Sigmoid colon (tissue), 4 donors: ENCODE data around the gene TAF6.

Experiments
- EP300 ChIP-seq, 4 donors: sonication (generic); formaldehyde crosslinking; IDR thresholded peaks; one replicate each; pipeline ENCODE4 v1.6.1; 2017; ENCODE audit warnings: antibody characterized with exemption in 4 of 4
- POLR2A ChIP-seq, 2 donors: fragments of 450-650 bp; IDR thresholded peaks; one replicate each; pipeline ENCODE4 v1.6.1; 2016; ENCODE audit warnings: antibody characterized with exemption in 2 of 2, mild to moderate bottlenecking in 2 of 2, moderate library complexity in 2 of 2
- POLR2AphosphoS5 ChIP-seq, 4 donors: sonication (generic); formaldehyde crosslinking; IDR thresholded peaks; one replicate each; pipeline ENCODE4 v1.6.1; 2017; ENCODE audit warnings: antibody characterized with exemption in 4 of 4
- TF ChIP-seq, protein P1 (sequence below), 4 experiments: fragments of 450-650 bp in 3 of 4; fragments of 200-600 bp in 1 of 4; IDR thresholded peaks; one replicate each; pipeline ENCODE4 v1.5.1; 2016 to 2019; ENCODE audit warnings: antibody characterized with exemption in 4 of 4, mild to moderate bottlenecking in 3 of 4, moderate library complexity in 2 of 4

DNA sequence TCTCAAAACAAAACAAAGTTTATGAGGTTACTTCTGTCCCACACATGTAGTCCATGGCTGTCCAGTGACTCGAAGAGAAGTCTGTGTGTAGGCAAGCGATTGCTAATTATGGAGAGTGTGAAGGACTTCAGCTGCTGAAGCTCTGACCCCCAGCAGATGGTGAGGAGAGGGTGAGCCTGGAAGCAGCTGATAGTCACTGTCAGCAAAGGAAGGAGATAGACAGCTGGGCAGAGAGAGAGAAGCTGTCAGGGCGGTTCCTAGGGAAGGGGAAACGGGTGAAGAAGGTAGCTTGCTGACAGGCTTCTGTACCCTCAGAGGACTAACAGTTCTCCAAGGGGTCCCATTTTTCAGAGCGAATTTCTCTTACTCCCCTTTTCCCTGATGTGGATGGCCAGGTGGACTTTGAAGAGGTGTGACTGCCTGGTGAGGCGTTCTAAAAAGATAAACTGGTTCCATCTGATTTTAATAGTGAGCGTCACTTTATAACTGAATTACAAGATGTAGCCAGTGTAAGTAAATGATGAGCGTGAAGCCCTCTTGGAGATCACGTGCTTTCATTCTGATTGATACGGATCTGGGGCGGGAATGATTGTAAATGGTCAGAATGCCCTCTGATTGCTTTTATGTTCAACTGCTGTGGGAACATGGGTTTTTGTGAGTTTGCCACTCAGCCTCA is 57.5 kb downstream of the TAF6 start:
- TF ChIP-seq, protein P1, sequence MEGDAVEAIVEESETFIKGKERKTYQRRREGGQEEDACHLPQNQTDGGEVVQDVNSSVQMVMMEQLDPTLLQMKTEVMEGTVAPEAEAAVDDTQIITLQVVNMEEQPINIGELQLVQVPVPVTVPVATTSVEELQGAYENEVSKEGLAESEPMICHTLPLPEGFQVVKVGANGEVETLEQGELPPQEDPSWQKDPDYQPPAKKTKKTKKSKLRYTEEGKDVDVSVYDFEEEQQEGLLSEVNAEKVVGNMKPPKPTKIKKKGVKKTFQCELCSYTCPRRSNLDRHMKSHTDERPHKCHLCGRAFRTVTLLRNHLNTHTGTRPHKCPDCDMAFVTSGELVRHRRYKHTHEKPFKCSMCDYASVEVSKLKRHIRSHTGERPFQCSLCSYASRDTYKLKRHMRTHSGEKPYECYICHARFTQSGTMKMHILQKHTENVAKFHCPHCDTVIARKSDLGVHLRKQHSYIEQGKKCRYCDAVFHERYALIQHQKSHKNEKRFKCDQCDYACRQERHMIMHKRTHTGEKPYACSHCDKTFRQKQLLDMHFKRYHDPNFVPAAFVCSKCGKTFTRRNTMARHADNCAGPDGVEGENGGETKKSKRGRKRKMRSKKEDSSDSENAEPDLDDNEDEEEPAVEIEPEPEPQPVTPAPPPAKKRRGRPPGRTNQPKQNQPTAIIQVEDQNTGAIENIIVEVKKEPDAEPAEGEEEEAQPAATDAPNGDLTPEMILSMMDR (IDR thresholded peaks at IDR 0.05): no peak
- TF ChIP-seq POLR2AphosphoS5 (IDR thresholded peaks at IDR 0.05): no peak
- no peak for TF ChIP-seq EP300 (IDR thresholded peaks at IDR 0.05)
- no peak for TF ChIP-seq POLR2A (IDR thresholded peaks at IDR 0.05)
